Thoracic aorta (tissue), 2 donors: ENCODE data around the gene PRDX2. TPM values are rescaled to one million over a fixed set of nuclear protein-coding genes. Genes with fewer than 3 reads are reported as not detected.
"Not testable (repeated sequence)": the region's sequence is repeated elsewhere in the genome, so short reads cannot be mapped to it uniquely, and the experiment has no call there.

Experiments
- ATAC-seq: fragments of 150-250 bp; one replicate; pipeline ENCODE4 v1.8.0; 2017; ENCODE audit warnings: low read depth; ENCODE audit not compliant: insufficient number of reproducible peaks, low FRiP score
- DNase-seq: peaks from one replicate; pipeline ENCODE4 v3.0.0-alpha.2; 2020; ENCODE audit warnings: low spot score
- H3K27ac ChIP-seq, 2 donors: fragments of 200-600 bp; sonication (generic); 1 replicate in 1 of 2; 2 replicates in 1 of 2; pipeline ENCODE4 v1.5.1; 2016; ENCODE audit warnings: mild to moderate bottlenecking in 2 of 2, moderate library complexity in 2 of 2
- H3K27me3 ChIP-seq: fragments of 200-600 bp; sonication (generic); replicated peaks from 2 replicates; pipeline ENCODE4 v1.6.0; 2016; ENCODE audit warnings: mild to moderate bottlenecking; ENCODE audit not compliant: insufficient read depth
- H3K36me3 ChIP-seq: fragments of 200-600 bp; sonication (generic); one replicate; pipeline ENCODE4 v1.5.1; 2016
- H3K4me1 ChIP-seq, 2 donors: fragments of 200-600 bp; sonication (generic); 1 replicate in 1 of 2; 2 replicates in 1 of 2; pipeline versions ENCODE4 v1.5.1 to v1.6.0; 2016; ENCODE audit warnings: low read depth in 2 of 2, mild to moderate bottlenecking in 1 of 2; ENCODE audit not compliant: control insufficient read depth in 1 of 2
- H3K4me3 ChIP-seq: fragments of 200-600 bp; sonication (generic); 2 replicates; pipeline ENCODE4 v1.5.1; 2016; ENCODE audit warnings: mild to moderate bottlenecking
- H3K9me3 ChIP-seq: fragments of 200-600 bp; sonication (generic); 2 replicates; pipeline ENCODE4 v1.5.1; 2016
- total RNA-seq, 2 donors: library from RNA; depleted of rRNA; stranded (reverse); fragments of >200 nt; gene quantifications; one replicate each; pipeline versions ENCODE4 v1.1.0 to v1.2.3, GENCODE V29; 2016
- TF ChIP-seq, protein P1 (sequence below): fragments of 200-600 bp; sonication (generic); IDR thresholded peaks from one replicate; pipeline ENCODE4 v1.5.1; 2019; ENCODE audit warnings: antibody characterized with exemption

Gene PRDX2
- total RNA-seq, 2 donors from 2014 or later, result 107 to 235 TPM

- Histone ChIP-seq H3K9me3 (no peaks in the 10 kb centered on the region), H3K27me3 (no peaks in the 10 kb centered on the region), H3K4me1 (peaks cover 5 to 33% of the 10 kb centered on the region in 2 donors), H3K36me3 (no peaks in the 10 kb centered on the region), H3K27ac (no peak overlapping the region), H3K4me3 (peak overlapping the region; percentile 77)
- ATAC-seq, result no peak
- TF ChIP-seq, protein P1, sequence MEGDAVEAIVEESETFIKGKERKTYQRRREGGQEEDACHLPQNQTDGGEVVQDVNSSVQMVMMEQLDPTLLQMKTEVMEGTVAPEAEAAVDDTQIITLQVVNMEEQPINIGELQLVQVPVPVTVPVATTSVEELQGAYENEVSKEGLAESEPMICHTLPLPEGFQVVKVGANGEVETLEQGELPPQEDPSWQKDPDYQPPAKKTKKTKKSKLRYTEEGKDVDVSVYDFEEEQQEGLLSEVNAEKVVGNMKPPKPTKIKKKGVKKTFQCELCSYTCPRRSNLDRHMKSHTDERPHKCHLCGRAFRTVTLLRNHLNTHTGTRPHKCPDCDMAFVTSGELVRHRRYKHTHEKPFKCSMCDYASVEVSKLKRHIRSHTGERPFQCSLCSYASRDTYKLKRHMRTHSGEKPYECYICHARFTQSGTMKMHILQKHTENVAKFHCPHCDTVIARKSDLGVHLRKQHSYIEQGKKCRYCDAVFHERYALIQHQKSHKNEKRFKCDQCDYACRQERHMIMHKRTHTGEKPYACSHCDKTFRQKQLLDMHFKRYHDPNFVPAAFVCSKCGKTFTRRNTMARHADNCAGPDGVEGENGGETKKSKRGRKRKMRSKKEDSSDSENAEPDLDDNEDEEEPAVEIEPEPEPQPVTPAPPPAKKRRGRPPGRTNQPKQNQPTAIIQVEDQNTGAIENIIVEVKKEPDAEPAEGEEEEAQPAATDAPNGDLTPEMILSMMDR, result no peak
- no peak for DNase-seq
Observed at GRCh38 chr19:12800466-12800770, 1.2 kb downstream of the PRDX2 start.

- Histone ChIP-seq H3K27ac (no peak overlapping the region), H3K4me3 (no peak overlapping the region), H3K9me3 (no peaks in the 10 kb centered on the region), H3K4me1 (peaks cover 5 to 35% of the 10 kb centered on the region in 2 donors), H3K27me3 (no peaks in the 10 kb centered on the region), H3K36me3 (no peaks in the 10 kb centered on the region)
- ATAC-seq, result no peak
- DNase-seq, result no peak
- TF ChIP-seq, protein P1, result no peak
Observed at GRCh38 chr19:12799742-12800465, 1.7 kb downstream of the PRDX2 start.

GRCh38 chr19:12797607-12798006 lies 4.0 kb downstream of the PRDX2 start:
- peaks cover 5 to 43% of the 10 kb centered on the region in 2 donors for H3K4me1 ChIP-seq
- H3K36me3 ChIP-seq, H3K9me3 ChIP-seq, H3K27ac ChIP-seq, H3K27me3 ChIP-seq, ATAC-seq, DNase-seq, H3K4me3 ChIP-seq: not testable (repeated sequence)

DNA sequence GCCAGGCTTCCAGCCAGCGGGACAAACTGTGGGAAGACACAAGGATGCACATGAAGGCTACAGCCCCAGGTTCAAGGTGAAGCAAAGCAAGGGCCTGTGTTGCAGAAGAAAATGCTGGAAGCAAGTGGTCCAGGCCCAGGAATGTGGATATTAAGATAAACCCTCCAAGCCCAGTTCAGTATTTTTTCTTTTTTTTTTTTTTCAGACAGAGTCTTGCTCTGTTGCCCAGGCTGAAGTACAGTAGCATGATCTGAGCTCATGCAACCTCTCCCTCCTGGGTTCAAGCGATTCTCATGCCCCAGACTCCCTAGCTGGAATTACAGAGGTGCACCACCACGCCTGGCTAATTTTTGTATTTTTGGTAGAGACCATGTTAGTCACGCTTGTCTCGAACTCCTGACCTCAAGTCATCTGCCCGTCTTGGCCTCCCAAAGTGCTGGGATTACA lies 4.4 kb downstream of the PRDX2 start:
- Histone ChIP-seq H3K4me3 (no peak overlapping the region), H3K27me3 (no peaks in the 10 kb centered on the region), H3K4me1 (peaks cover 5 to 39% of the 10 kb centered on the region in 2 donors), H3K27ac (peak overlapping the region in 1 of 2 donors; percentile 1), H3K9me3 (no peaks in the 10 kb centered on the region), H3K36me3 (no peaks in the 10 kb centered on the region)
- ATAC-seq (no peak), DNase-seq (no peak)
- TF ChIP-seq, protein P1, result no peak

GRCh38 chr19:12796146-12797071 lies 5.2 kb downstream of the PRDX2 start:
- ATAC-seq, result no peak
- Histone ChIP-seq H3K9me3 (no peaks in the 10 kb centered on the region), H3K36me3 (no peaks in the 10 kb centered on the region), H3K4me3 (peak overlapping the region; percentile 17), H3K27me3 (no peaks in the 10 kb centered on the region), H3K27ac (peak overlapping the region; percentile 51 to 66), H3K4me1 (peaks cover 5 to 35% of the 10 kb centered on the region in 2 donors)
- TF ChIP-seq, protein P1, result peak; percentile 95
- no peak for DNase-seq
